RWPE2 (cell line): Measurements from ENCODE around the gene CNKSR3.

Experiments used
- ATAC-seq: fragments of 200-7000 bp; cut with Tn5 transposase; 3 replicates; pipeline ENCODE4 v1.9.1; 2021; ENCODE audit warnings: low read depth
- DNase-seq: peaks from one replicate; pipeline ENCODE4 v3.0.0-alpha.2; 2020; ENCODE audit warnings: low spot score
- H3K27ac ChIP-seq: fragments of 450-650 bp; 2 replicates; pipeline ENCODE4 v1.5.1; 2017; ENCODE audit warnings: mild to moderate bottlenecking; ENCODE audit not compliant: poor library complexity, severe bottlenecking
- H3K27me3 ChIP-seq: fragments of 250-450 bp; sonication (Bioruptor Pico); 2 replicates; pipeline ENCODE4 v1.5.1; 2021; ENCODE audit warnings: mild to moderate bottlenecking, moderate library complexity; ENCODE audit not compliant: insufficient read depth, poor library complexity, severe bottlenecking
- H3K36me3 ChIP-seq: fragments of 250-450 bp; sonication (Bioruptor Pico); 2 replicates; pipeline ENCODE4 v1.5.1; 2020; ENCODE audit warnings: low read depth, mild to moderate bottlenecking, moderate library complexity
- H3K4me1 ChIP-seq: fragments of 250-450 bp; sonication (Bioruptor Pico); 2 replicates; pipeline ENCODE4 v1.5.1; 2021; ENCODE audit warnings: mild to moderate bottlenecking, moderate library complexity; ENCODE audit not compliant: insufficient read depth, poor library complexity, severe bottlenecking
- H3K4me3 ChIP-seq: fragments of 250-450 bp; sonication (Bioruptor Pico); 2 replicates; pipeline ENCODE4 v1.5.1; 2021; ENCODE audit warnings: mild to moderate bottlenecking, moderate library complexity; ENCODE audit not compliant: severe bottlenecking
- H3K9me3 ChIP-seq: fragments of 250-450 bp; sonication (Bioruptor Pico); 2 replicates; pipeline ENCODE4 v1.5.1; 2021; ENCODE audit warnings: mild to moderate bottlenecking, moderate library complexity; ENCODE audit not compliant: severe bottlenecking
- CTCF ChIP-seq: fragments of 450-650 bp; IDR thresholded peaks from one replicate; pipeline ENCODE4 v1.5.1; 2017; ENCODE audit warnings: mild to moderate bottlenecking, moderate library complexity; ENCODE audit not compliant: poor library complexity, severe bottlenecking

The CNKSR3 gene

GRCh38 chr6:154383273-154383672 is 127.2 kb downstream of the CNKSR3 start:
- DNase-seq: no peak
- Histone ChIP-seq H3K27ac (no peak overlapping the region), H3K9me3 (peaks cover 2% of the 10 kb centered on the region), H3K4me1 (peaks cover 13% of the 10 kb centered on the region), H3K36me3 (no peaks in the 10 kb centered on the region), H3K27me3 (no peaks in the 10 kb centered on the region), H3K4me3 (no peak overlapping the region)
- no peak for TF ChIP-seq CTCF
- ATAC-seq: no peak

DNA sequence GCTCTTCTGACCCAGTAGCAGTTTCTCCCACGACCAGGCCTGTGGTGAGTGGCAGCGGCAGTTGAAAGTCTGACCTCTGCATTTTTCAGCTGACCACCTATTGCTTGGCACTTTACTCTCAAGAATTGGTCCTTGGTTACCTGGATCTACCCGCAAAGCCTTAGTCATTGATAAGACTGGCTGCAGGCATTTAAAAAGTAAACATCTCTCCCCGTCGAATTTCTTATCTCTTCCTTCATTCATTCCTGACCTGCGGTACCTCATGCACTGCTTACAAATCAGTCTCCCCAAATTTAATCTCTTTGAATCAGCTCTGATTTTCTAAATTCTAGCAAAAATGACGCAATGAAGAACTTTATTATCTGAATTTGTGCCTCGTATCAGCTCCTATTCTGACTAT is 127.7 kb downstream of the CNKSR3 start:
- DNase-seq: no peak
- ATAC-seq: no peak
- H3K9me3 ChIP-seq: peaks cover 2% of the 10 kb centered on the region
- peaks cover 10% of the 10 kb centered on the region for H3K4me1 ChIP-seq
- TF ChIP-seq CTCF: no peak
- no peaks in the 10 kb centered on the region for H3K36me3 ChIP-seq
- H3K4me3 ChIP-seq: no peak overlapping the region
- no peaks in the 10 kb centered on the region for H3K27me3 ChIP-seq
- H3K27ac ChIP-seq: no peak overlapping the region

GRCh38 chr6:154381548-154381947 is 128.9 kb downstream of the CNKSR3 start:
- no peak for ATAC-seq
- H3K27ac ChIP-seq: no peak overlapping the region
- no peaks in the 10 kb centered on the region for H3K36me3 ChIP-seq
- H3K4me3 ChIP-seq: no peak overlapping the region
- no peaks in the 10 kb centered on the region for H3K27me3 ChIP-seq
- H3K4me1 ChIP-seq: no peaks in the 10 kb centered on the region
- H3K9me3 ChIP-seq: peaks cover 2% of the 10 kb centered on the region
- no peak for TF ChIP-seq CTCF
- DNase-seq: no peak

DNA sequence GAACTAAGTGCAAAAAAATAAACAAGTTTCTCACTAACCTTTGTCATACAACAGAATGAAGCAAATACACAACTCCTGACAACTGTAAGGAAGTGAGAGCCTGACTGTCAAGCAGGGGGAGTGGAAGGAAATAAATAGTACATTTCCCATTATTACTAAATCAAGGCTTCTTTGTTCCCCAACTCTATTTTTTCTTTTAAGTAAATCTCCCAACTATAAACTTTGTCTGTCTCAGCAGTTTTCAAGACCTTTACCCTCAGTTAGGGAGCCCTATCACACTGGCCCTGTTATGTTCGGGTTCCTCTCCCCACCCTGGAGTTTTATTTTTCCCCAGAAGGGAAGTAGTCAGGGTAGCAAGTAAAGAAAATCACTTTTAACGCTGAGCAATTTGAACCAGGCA is 129.7 kb downstream of the CNKSR3 start:
- Histone ChIP-seq H3K4me1 (no peaks in the 10 kb centered on the region), H3K27me3 (no peaks in the 10 kb centered on the region), H3K9me3 (peaks cover 2% of the 10 kb centered on the region), H3K4me3 (no peak overlapping the region), H3K27ac (no peak overlapping the region), H3K36me3 (no peaks in the 10 kb centered on the region)
- DNase-seq: no peak
- no peak for ATAC-seq
- TF ChIP-seq CTCF: no peak

DNA sequence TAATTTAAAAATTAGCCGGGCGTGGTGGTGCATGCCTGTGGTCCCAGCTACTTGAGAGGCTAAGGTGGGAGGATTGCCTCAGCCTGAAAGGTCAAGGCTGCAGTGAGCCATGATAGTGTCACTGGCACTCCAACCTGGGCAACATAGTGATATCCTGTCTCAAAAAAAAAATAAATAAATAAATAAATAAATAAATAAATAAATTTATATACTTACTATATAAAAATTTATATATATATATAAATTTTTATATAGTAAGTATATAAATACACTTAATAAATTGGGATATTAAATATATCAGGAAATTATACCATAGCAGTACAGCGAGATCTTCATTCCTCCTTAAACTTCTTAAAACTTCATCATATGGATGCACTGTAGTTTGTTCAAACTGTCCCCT is 130.9 kb downstream of the CNKSR3 start:
- Histone ChIP-seq H3K4me3 (no peak overlapping the region), H3K27ac (no peak overlapping the region), H3K4me1 (no peaks in the 10 kb centered on the region), H3K27me3 (no peaks in the 10 kb centered on the region), H3K36me3 (no peaks in the 10 kb centered on the region), H3K9me3 (peaks cover 2% of the 10 kb centered on the region)
- no peak for ATAC-seq
- TF ChIP-seq CTCF: no peak
- DNase-seq: no peak
